Sigmoid colon (tissue), 7 donors: ENCODE results near the gene ZBTB39. TPM values are rescaled to one million over a fixed set of nuclear protein-coding genes. Genes with fewer than 3 reads are reported as not detected.
"Not testable (repeated sequence)": the region's sequence is repeated elsewhere in the genome, so short reads cannot be mapped to it uniquely, and the experiment has no call there.

ENCODE experiments used
- DNase-seq: peaks from one replicate; pipeline ENCODE4 v3.0.0-alpha.2; 2019
- H3K27ac ChIP-seq, 4 donors: fragments of 200-600 bp; sonication (generic); one replicate each; pipeline ENCODE4 v1.5.1; 2016 to 2019; ENCODE audit warnings: mild to moderate bottlenecking in 1 of 4
- H3K27me3 ChIP-seq, 3 donors: fragments of 200-600 bp; sonication (generic); one replicate each; pipeline ENCODE4 v1.5.1; 2019; ENCODE audit warnings: mild to moderate bottlenecking in 1 of 3
- H3K36me3 ChIP-seq, 4 donors: fragments of 200-600 bp; sonication (generic); one replicate each; pipeline ENCODE4 v1.5.1; 2016 to 2019
- H3K4me1 ChIP-seq, 4 donors: fragments of 200-600 bp; sonication (generic); one replicate each; pipeline ENCODE4 v1.5.1; 2017 to 2019
- H3K4me3 ChIP-seq, 4 donors: fragments of 200-600 bp; sonication (generic); one replicate each; pipeline ENCODE4 v1.5.1; 2017 to 2019; ENCODE audit warnings: mild to moderate bottlenecking in 2 of 4, moderate library complexity in 1 of 4
- H3K9me3 ChIP-seq, 4 donors: fragments of 200-600 bp in 3 of 4; sonication (generic) in 3 of 4; one replicate each; pipeline versions ENCODE4 v1.5.1 to v1.6.1; 2013 to 2019
- EP300 ChIP-seq, 4 donors: sonication (generic); formaldehyde crosslinking; IDR thresholded peaks; one replicate each; pipeline ENCODE4 v1.6.1; 2017; ENCODE audit warnings: antibody characterized with exemption in 4 of 4
- POLR2A ChIP-seq, 2 donors: fragments of 450-650 bp; IDR thresholded peaks; one replicate each; pipeline ENCODE4 v1.6.1; 2016; ENCODE audit warnings: antibody characterized with exemption in 2 of 2, mild to moderate bottlenecking in 2 of 2, moderate library complexity in 2 of 2
- POLR2AphosphoS5 ChIP-seq, 4 donors: sonication (generic); formaldehyde crosslinking; IDR thresholded peaks; one replicate each; pipeline ENCODE4 v1.6.1; 2017; ENCODE audit warnings: antibody characterized with exemption in 4 of 4
- WGBS, 2 donors: extraction: QIAGEN DNeasy Blood & Tissue Kit; methylation state at CpG; one replicate each; pipeline ENCODE4 v1.1.7; 2013; 5-methylcytosine and 5-hydroxymethylcytosine counted together
- intact Hi-C: fragments of 100-400 bp; cut with DNase I; formaldehyde crosslinking; loops from one replicate; pipeline ENCODE4 v1.15.1; 2023
- polyA plus RNA-seq, 3 donors: library from polyadenylated mRNA; stranded (reverse); fragments of 200-250 nt; gene quantifications; one replicate each; pipeline ENCODE4 v1.2.3, GENCODE V29; 2013
- total RNA-seq, 4 donors: library from RNA; depleted of rRNA; stranded (reverse); fragments of >200 nt; gene quantifications; one replicate each; pipeline ENCODE4 v1.1.0, GENCODE V29; 2016
- TF ChIP-seq, protein P1 (sequence below), 4 experiments: fragments of 450-650 bp in 3 of 4; fragments of 200-600 bp in 1 of 4; IDR thresholded peaks; one replicate each; pipeline ENCODE4 v1.5.1; 2016 to 2019; ENCODE audit warnings: antibody characterized with exemption in 4 of 4, mild to moderate bottlenecking in 3 of 4, moderate library complexity in 2 of 4
- donor health status: healthy with polysubstance abuse.
- donor health status: Bipolar disorder and iron deficiency.
- donor health status: healthy.

Gene ZBTB39
- total and polyA plus RNA-seq, 7 donors: 0.69 to 6.4 (median 5.0) TPM

DNA sequence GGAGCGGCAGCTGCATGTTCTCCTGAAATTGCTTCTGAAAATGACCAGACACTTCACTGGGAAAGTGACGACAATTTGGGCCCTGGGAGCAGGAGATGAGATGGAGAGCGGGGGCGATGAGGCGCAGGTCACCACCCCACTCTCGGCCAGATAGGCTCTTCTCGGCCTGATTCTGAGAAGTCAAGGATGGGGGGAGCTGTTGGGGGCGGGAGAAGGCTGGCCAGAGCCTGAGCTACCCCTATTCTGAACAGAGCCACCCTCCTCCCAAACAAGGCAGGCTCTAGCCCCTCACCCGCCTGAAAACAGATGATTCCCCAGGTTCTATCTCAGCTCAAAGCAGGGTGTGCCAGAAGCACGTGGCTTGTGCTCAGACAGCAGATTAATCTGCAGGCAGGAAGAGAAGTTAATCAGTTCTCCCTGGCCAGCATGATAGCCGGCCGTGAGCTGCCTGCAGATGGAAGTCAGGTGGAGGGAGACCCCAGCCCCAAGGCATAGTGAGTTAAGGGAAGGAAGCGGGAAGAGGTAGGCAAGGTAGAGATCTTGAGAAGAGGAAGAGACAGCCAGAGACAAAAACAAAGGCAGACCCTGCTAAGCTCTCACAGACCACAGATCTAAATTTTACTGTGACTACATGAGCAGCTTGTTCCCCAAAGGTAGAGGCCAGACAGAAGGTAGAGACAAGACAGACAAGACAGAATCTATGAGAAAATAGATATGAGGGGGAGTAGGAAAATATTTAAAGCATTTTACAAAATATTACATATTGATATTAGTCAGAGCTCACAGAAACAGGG is 20.9 kb upstream of the ZBTB39 start:
- Histone ChIP-seq H3K36me3 (no peaks in the 10 kb centered on the region), H3K4me1 (peaks cover 0 to 54% (median 38%) of the 10 kb centered on the region in 4 donors), H3K9me3 (no peaks in the 10 kb centered on the region), H3K4me3 (no peak overlapping the region), H3K27ac (peak overlapping the region in 3 of 4 donors; percentile 23 to 59 (median 54)), H3K27me3 (no peaks in the 10 kb centered on the region)
- TF ChIP-seq POLR2AphosphoS5 (IDR thresholded peaks at IDR 0.05) (no peak), POLR2A (IDR thresholded peaks at IDR 0.05) (no peak), EP300 (IDR thresholded peaks at IDR 0.05) (no peak)
- TF ChIP-seq, protein P1, sequence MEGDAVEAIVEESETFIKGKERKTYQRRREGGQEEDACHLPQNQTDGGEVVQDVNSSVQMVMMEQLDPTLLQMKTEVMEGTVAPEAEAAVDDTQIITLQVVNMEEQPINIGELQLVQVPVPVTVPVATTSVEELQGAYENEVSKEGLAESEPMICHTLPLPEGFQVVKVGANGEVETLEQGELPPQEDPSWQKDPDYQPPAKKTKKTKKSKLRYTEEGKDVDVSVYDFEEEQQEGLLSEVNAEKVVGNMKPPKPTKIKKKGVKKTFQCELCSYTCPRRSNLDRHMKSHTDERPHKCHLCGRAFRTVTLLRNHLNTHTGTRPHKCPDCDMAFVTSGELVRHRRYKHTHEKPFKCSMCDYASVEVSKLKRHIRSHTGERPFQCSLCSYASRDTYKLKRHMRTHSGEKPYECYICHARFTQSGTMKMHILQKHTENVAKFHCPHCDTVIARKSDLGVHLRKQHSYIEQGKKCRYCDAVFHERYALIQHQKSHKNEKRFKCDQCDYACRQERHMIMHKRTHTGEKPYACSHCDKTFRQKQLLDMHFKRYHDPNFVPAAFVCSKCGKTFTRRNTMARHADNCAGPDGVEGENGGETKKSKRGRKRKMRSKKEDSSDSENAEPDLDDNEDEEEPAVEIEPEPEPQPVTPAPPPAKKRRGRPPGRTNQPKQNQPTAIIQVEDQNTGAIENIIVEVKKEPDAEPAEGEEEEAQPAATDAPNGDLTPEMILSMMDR (IDR thresholded peaks at IDR 0.05): no peak
- 68 to 84% methylated on average over 13 of the region's 13 CpGs for WGBS, 2 donors
- DNase-seq: no peak
- intact Hi-C loops: no loop called here

DNA sequence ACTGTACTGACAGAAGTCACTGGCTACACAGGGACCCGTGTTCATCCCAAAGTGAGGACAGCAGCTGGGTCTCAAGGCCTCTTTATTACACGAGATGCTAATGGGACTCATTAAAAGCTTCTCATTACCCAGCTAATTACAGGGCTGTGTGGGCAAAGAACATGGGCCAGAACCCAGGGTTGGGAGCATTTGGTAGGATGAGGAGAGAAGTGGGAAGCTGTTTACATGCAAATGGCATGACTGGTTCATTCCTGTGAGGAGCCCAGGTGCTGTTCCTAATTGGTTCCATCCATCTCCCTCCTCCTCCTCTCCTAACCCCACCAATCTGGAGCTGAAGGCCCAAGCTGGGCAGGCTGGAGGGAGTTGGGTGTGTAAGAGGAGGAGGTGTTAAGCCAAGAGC is 18.9 kb upstream of the ZBTB39 start:
- Histone ChIP-seq H3K36me3 (no peaks in the 10 kb centered on the region), H3K9me3 (no peaks in the 10 kb centered on the region), H3K4me3 (no peak overlapping the region), H3K27me3 (no peaks in the 10 kb centered on the region), H3K4me1 (peaks cover 0 to 57% (median 40%) of the 10 kb centered on the region in 4 donors), H3K27ac (no peak overlapping the region)
- WGBS, 2 donors: 78 to 85% methylated on average over 2 of the region's 2 CpGs
- intact Hi-C loops: no loop called here
- no peak for DNase-seq
- TF ChIP-seq POLR2AphosphoS5 (IDR thresholded peaks at IDR 0.05) (no peak), POLR2A (IDR thresholded peaks at IDR 0.05) (no peak), EP300 (IDR thresholded peaks at IDR 0.05) (no peak)
- TF ChIP-seq, protein P1 (IDR thresholded peaks at IDR 0.05): no peak

DNA sequence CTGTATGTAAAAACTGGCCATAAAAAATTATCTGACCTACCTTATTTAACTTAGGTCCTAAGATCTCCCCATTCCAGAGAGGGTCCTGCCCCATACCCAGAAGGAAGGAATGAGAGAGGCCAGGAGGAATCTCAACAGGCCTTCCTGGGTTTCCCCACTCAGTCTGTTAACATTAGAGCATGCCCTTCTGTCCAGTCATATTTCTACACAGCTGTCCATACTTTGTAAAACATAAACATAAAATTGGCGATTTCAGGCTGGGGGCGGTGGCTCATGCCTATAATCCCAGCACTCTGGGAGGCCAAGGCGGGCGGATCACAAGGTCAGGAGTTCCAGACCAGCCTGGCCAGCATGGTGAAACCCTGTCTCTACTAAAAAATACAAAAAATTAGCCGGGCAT is 16.0 kb upstream of the ZBTB39 start:
- H3K27me3 ChIP-seq, intact Hi-C loops, H3K4me3 ChIP-seq, H3K9me3 ChIP-seq, H3K36me3 ChIP-seq, DNase-seq: not testable (repeated sequence)
- WGBS, 2 donors: 63 to 82% methylated on average over 5 of the region's 5 CpGs
- H3K4me1 ChIP-seq: peaks cover 0 to 49% (median 36%) of the 10 kb centered on the region in 4 donors
- peak overlapping the region in 2 of 4 donors; percentile 75 to 78 for H3K27ac ChIP-seq

DNA sequence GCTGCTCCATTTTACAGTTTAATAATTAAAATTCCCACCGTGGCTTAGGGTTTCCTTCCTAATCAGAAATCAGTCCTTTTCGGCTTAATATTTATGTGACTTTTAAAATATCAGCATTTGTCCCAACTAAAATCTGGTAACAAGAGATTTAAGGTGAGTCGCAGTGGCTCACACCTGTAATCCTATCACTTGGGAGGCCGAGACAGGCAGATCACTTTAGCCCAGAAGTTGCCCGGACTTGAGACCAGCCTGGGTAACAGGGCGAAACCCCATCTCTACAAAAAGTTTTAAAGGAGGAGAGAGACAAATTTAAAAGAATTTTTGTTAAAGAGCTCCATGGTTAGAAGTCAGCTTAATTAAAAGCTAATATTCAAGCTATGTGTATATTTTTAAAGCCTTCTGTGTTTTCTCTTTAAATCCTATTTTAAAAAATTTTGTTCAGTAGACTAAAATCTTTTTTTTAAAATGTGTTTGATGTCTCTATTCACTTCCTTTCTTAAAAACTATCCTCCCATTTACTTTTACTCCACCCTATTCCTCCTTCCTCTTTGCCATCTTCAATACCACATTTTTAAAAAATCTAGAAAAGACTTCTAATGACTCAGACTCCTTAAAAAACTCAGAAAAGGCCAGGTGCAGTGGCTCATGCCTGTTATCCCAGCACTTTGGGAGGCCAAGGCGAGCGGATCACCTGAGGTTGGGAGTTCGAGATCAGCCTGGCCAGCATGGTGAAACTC is 13.8 kb upstream of the ZBTB39 start:
- H3K36me3 ChIP-seq: no peaks in the 10 kb centered on the region
- no peak overlapping the region for H3K27ac ChIP-seq
- no peaks in the 10 kb centered on the region for H3K27me3 ChIP-seq
- DNase-seq: no peak
- peaks cover 0 to 32% (median 25%) of the 10 kb centered on the region in 4 donors for H3K4me1 ChIP-seq
- H3K9me3 ChIP-seq: no peaks in the 10 kb centered on the region
- TF ChIP-seq POLR2A (IDR thresholded peaks at IDR 0.05) (no peak), POLR2AphosphoS5 (IDR thresholded peaks at IDR 0.05) (no peak), EP300 (IDR thresholded peaks at IDR 0.05) (no peak)
- TF ChIP-seq, protein P1 (IDR thresholded peaks at IDR 0.05): no peak
- 86 to 89% methylated on average over 9 of the region's 9 CpGs for WGBS, 2 donors
- H3K4me3 ChIP-seq: no peak overlapping the region
- intact Hi-C loops: no loop called here

DNA sequence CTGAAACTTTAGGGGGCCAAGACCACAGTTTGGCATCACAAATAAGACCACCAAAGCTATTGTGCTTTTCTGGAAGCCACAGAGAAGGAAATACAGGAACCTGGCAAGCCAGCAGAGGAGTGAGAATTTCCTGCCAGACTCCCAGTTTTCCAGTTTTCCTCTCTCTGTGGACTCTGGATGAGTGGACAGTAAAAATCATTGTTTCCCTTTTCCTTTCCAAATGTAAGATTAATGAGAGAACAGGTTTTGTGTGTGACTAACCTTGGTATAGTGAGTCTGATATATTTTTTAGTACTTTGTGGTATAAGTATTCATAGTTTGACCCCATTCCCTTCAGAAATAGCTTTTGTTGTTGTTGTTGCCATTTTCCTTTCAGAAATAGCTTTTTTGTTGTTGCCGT is 12.6 kb upstream of the ZBTB39 start:
- H3K4me3 ChIP-seq: no peak overlapping the region

DNA sequence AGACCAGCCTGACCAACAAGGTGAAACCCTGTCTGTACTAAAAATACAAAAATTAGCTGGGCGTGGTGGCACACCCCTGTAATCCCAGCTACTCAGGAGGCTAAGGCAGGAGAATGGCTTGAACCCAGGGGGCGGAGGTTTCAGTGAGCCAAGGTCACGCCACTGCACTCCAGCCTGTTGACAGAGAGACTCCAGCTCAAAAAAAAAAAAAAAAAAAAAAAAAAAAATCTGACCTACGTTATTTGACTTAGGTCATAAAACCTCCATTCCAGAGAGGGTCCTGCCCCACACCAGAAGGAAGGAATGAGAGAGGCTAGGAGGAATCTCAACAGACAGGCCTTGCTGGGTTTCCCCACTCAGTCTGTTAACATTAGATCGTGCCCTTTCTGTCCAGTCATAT is 12.0 kb upstream of the ZBTB39 start:
- H3K4me3 ChIP-seq, DNase-seq, H3K9me3 ChIP-seq, intact Hi-C loops, H3K36me3 ChIP-seq, H3K27me3 ChIP-seq: not testable (repeated sequence)
- peak overlapping the region in 1 of 4 donors; percentile 29 for H3K27ac ChIP-seq
- H3K4me1 ChIP-seq: peaks cover 0 to 16% (median 9%) of the 10 kb centered on the region in 4 donors
- WGBS, 2 donors: 21 to 70% methylated on average over 5 of the region's 5 CpGs

More for the DNA sequence above, 12.6 kb upstream of the ZBTB39 start:
- Histone ChIP-seq H3K27me3 (no peaks in the 10 kb centered on the region), H3K9me3 (no peaks in the 10 kb centered on the region), H3K27ac (peak overlapping the region in 1 of 4 donors; percentile 29), H3K36me3 (no peaks in the 10 kb centered on the region), H3K4me1 (peaks cover 0 to 21% (median 14%) of the 10 kb centered on the region in 4 donors)
- DNase-seq: no peak
- intact Hi-C loops: no loop called here
- 83 to 89% methylated on average over 1 of the region's 1 CpG for WGBS, 2 donors
- no peak for TF ChIP-seq POLR2AphosphoS5 (IDR thresholded peaks at IDR 0.05)
- TF ChIP-seq EP300 (IDR thresholded peaks at IDR 0.05): no peak
- TF ChIP-seq, protein P1 (IDR thresholded peaks at IDR 0.05): no peak
- no peak for TF ChIP-seq POLR2A (IDR thresholded peaks at IDR 0.05)
